MCF 10A (cell line): ENCODE results near the gene PRSS36. TPM values are rescaled to one million over a fixed set of nuclear protein-coding genes. Genes with fewer than 3 reads are reported as not detected.
A peak's percentile ranks its signal among the peaks of the same experiment; 100 is the strongest.

Experiments
- BruUV-seq: library from RNA; stranded (reverse); fragments of 400-500 nt; replicated peaks from 2 replicates; lab custom pipeline; 2021; lab: Mats Ljungman, UMichigan
- CTCF ChIA-PET: fragments of 300-600 bp; sonication (Branson Sonifier 250); formaldehyde crosslinking; extraction: SDS; loops from one replicate; lab custom pipeline; 2021; ENCODE audit warnings: antibody characterized with exemption, inconsistent platforms; lab: Yijun Ruan, JAX
- POLR2A ChIA-PET: fragments of 300-600, 350-650 bp; sonication (Branson Sonifier 250); formaldehyde crosslinking; extraction: SDS; loops from one replicate; lab custom pipeline; 2020; ENCODE audit warnings: antibody characterized with exemption, inconsistent platforms; lab: Yijun Ruan, JAX
- DNase-seq: peaks from one replicate; pipeline ENCODE4 v3.0.0-alpha.2; 2018; ENCODE audit not compliant: unreplicated experiment
- H3K27ac Mint-ChIP-seq: one replicate; pipeline ENCODE4 v1.8.0; 2022; ENCODE audit warnings: mild to moderate bottlenecking, low read depth, mixed read lengths; ENCODE audit not compliant: unreplicated experiment
- H3K27me3 Mint-ChIP-seq: one replicate; pipeline ENCODE4 v1.8.0; 2022; ENCODE audit warnings: mixed read lengths; ENCODE audit not compliant: insufficient read depth, unreplicated experiment
- H3K36me3 Mint-ChIP-seq: one replicate; pipeline ENCODE4 v1.8.0; 2022; ENCODE audit warnings: mild to moderate bottlenecking, moderate library complexity, mixed read lengths; ENCODE audit not compliant: insufficient read depth, unreplicated experiment
- H3K4me1 Mint-ChIP-seq: one replicate; pipeline ENCODE4 v1.8.0; 2022; ENCODE audit warnings: mixed read lengths; ENCODE audit not compliant: insufficient read depth, unreplicated experiment
- H3K4me3 Mint-ChIP-seq: one replicate; pipeline ENCODE4 v1.8.0; 2022; ENCODE audit warnings: mild to moderate bottlenecking, moderate library complexity, mixed read lengths; ENCODE audit not compliant: unreplicated experiment
- H3K9me3 Mint-ChIP-seq: one replicate; pipeline ENCODE4 v1.8.0; 2022; ENCODE audit warnings: mixed read lengths; ENCODE audit not compliant: unreplicated experiment
- intact Hi-C: fragments of 100-400 bp; cut with micrococcal nuclease; formaldehyde crosslinking; loops from 2 replicates; pipeline ENCODE4 v1.14.1; 2022
- total RNA-seq: library from RNA; stranded (reverse); gene quantifications from 2 replicates; pipeline ENCODE4 v1.2.3, GENCODE V29; 2022
- TF ChIP-seq, protein P1 (sequence below): fragments of 200-600 bp; IDR thresholded peaks from one replicate; pipeline ENCODE4 v1.8.0; 2022; ENCODE audit warnings: antibody characterized with exemption, mild to moderate bottlenecking; ENCODE audit not compliant: unreplicated experiment

PRSS36 gene
- total RNA-seq, 1 experiment from 2014 or later = 1.0 TPM

DNA sequence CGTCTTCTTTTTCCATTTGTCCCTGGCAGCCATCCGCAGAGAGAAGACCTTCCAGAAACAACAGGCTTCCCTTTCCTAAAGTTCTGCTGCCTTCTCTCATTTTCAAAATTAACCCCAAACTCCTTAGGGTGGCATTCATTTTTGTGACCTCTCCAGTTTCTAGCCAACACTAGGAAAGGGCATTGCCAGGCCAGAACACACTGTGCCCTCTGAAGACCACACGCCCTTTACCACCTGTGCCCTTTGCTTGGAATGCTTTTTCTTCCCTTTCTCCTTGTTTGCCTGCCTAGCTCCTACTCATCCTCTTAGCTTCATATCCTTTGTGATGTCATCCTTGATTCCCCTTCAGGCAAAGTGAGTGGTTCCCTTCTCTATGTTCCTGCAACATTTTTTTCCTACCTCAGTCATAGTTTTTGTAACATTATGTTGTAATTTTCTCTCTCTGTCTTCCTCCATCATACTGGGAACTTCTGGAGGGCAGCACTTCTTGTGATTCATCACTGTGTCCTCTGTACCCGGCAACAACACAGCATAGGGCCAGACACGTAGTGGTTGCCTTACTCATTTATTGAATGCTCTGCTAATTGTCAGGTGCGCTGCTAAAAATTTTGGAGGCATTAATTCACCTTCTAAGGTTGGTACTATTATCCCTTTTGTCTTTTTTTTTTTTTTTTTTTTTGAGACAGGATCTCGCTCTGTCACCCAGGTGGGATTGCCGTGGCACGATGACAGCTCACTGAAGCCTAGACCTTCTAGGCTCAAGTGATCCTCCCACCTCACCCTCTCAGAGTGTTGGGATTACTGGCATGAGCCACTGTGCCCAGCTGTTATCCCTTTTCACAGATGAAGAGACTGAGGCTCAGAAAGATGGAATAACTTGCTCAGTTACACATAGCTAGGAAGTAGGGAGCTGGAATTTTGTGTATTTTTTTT, 31.4 kb downstream of the PRSS36 start:
- Mint-ChIP-seq H3K4me1 (peaks cover 16% of the 10 kb centered on the region), H3K9me3 (no peaks in the 10 kb centered on the region), H3K4me3 (peak overlapping the region; percentile 74), H3K27me3 (no peaks in the 10 kb centered on the region), H3K27ac (peak overlapping the region; percentile 94), H3K36me3 (peaks cover 64% of the 10 kb centered on the region)
- BruUV-seq = TSS peak; percentile 42
- CTCF ChIA-PET = interaction anchor here (0.6 to 3.4 kb wide), 4 partner anchors 18 to 341 kb away, joined by 3 to 29 read pairs (median 5); partner anchors contain the start of gene PRSS8
- POLR2A ChIA-PET = interaction anchor here (0.6 to 7.5 kb wide), 22 partner anchors 10 to 759 kb away, joined by 3 to 201 read pairs (median 12); partner anchors contain the start of genes ARMC5, BCKDK, FUS and HSD3B7
- intact Hi-C loops = loop anchor here (1.0 to 5.0 kb wide), 3 partner anchors 17 to 131 kb away; partner anchors contain the start of genes FUS, HSD3B7 and PRSS8
- peak; percentile 92 for DNase-seq
- TF ChIP-seq, protein P1, sequence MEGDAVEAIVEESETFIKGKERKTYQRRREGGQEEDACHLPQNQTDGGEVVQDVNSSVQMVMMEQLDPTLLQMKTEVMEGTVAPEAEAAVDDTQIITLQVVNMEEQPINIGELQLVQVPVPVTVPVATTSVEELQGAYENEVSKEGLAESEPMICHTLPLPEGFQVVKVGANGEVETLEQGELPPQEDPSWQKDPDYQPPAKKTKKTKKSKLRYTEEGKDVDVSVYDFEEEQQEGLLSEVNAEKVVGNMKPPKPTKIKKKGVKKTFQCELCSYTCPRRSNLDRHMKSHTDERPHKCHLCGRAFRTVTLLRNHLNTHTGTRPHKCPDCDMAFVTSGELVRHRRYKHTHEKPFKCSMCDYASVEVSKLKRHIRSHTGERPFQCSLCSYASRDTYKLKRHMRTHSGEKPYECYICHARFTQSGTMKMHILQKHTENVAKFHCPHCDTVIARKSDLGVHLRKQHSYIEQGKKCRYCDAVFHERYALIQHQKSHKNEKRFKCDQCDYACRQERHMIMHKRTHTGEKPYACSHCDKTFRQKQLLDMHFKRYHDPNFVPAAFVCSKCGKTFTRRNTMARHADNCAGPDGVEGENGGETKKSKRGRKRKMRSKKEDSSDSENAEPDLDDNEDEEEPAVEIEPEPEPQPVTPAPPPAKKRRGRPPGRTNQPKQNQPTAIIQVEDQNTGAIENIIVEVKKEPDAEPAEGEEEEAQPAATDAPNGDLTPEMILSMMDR = no peak

DNA sequence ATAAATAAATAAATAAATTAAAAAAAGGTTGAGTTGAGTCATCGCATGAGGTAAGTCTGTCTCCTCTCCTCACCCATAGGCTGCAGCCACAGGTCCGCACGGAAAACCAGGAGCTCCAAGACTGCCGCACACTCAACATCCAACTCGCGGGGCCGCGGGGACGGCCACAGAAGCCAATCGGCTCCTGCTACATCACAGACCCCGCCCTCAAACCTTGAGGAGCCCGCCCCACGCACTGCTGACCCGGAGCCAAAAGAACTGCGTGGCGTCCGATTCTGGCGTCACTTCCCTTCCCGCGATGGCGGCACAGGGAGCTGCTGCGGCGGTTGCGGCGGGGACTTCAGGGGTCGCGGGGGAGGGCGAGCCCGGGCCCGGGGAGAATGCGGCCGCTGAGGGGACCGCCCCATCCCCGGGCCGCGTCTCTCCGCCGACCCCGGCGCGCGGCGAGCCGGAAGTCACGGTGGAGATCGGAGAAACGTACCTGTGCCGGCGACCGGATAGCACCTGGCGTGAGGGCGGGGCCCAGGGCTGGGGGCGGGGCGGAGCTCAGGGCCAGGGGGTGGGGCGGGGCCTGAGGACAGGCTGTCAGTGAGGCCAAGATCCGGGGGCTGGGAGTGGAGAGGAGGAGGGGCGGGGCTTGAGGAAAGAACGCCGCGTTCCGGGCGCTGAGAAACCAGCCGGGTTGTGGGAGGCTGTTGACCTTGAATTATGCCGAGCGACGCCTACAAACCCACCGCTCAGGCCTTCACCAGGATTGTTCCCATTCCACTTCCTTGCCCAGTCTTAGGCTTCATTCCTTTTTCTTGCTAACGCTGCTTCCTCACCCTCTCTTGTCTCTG, 32.3 kb downstream of the PRSS36 start, which contains the start of gene KAT8:
Gene KAT8, plus strand, starts transcription at position 281 of the 839 bp plus-strand sequence. Its CDS starts 18 bp downstream, at position 299.
- POLR2A ChIA-PET = interaction anchor here (0.6 to 7.5 kb wide), 32 partner anchors 9 to 1191 kb away, joined by 3 to 201 read pairs (median 6); partner anchors contain the start of genes ARMC5, BCKDK, FUS and HSD3B7
- no peaks in the 10 kb centered on the region for H3K9me3 Mint-ChIP-seq
- peak within 1 kb of the TSS; percentile 94 for H3K27ac Mint-ChIP-seq
- BruUV-seq = TSS peak; percentile 74
- H3K4me3 Mint-ChIP-seq = peak within 1 kb of the TSS; percentile 74
- DNase-seq = peak; percentile 99
- H3K36me3 Mint-ChIP-seq = peaks cover 60% of the 10 kb centered on the region
- TF ChIP-seq, protein P1 = no peak
- intact Hi-C loops = loop anchor here (1.0 to 5.0 kb wide), 3 partner anchors 18 to 130 kb away; partner anchors contain the start of genes FUS, HSD3B7 and PRSS8
- CTCF ChIA-PET = interaction anchor here (0.9 to 3.4 kb wide), 6 partner anchors 15 to 164 kb away, joined by 3 to 29 read pairs (median 4); partner anchors contain the start of genes HSD3B7 and PRSS8
- peaks cover 16% of the 10 kb centered on the region for H3K4me1 Mint-ChIP-seq
- H3K27me3 Mint-ChIP-seq = no peaks in the 10 kb centered on the region

DNA sequence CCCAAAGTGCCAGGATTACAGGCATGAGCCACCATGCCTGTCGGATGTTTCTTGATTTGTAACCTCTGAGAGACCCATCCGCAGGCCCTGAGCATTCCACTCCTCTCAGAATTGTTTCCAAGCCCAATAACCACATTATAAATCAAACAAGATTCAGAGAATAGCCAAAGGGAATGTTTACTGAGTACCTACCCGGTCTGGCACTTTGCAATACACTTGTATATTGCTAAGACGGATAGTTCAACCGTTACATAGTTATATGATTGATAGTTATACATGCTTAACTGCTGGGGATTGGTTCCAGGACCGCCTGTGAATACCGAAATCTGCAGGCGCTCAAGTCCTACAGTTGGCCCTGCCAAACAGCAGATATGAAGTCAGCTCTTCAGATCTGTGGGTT, 35.4 kb downstream of the PRSS36 start:
- Mint-ChIP-seq H3K27ac (no peak overlapping the region), H3K4me3 (no peak overlapping the region), H3K9me3 (no peaks in the 10 kb centered on the region), H3K4me1 (peaks cover 27% of the 10 kb centered on the region), H3K36me3 (peaks cover 55% of the 10 kb centered on the region), H3K27me3 (no peaks in the 10 kb centered on the region)
- CTCF ChIA-PET = interaction anchor here (0.6 to 1.4 kb wide), 3 partner anchors 28 to 36 kb away, joined by 3 to 4 read pairs (median 3); partner anchors contain the start of gene PRSS36
- POLR2A ChIA-PET = interaction anchor here (0.7 to 1.3 kb wide), 4 partner anchors 26 to 375 kb away, joined by 3 read pairs; partner anchors contain the start of gene FUS
- no peak for DNase-seq
- intact Hi-C loops = no loop called here
- TF ChIP-seq, protein P1 = no peak
- BruUV-seq = no TSS peak
